ENCODE measurements around the gene SIRT1. TPM values are rescaled to one million over a fixed set of nuclear protein-coding genes. Genes with fewer than 3 reads are reported as not detected.

The SIRT1 gene
- total RNA-seq, 4 donors from 2014 or later = 7.4 to 19.8 (median 7.7) TPM

- Histone ChIP-seq H3K36me3 (peaks cover 3 to 92% (median 14%) of the 10 kb centered on the region in 3 donors), H3K9me3 (no peaks in the 10 kb centered on the region), H3K27me3 (no peaks in the 10 kb centered on the region), H3K4me3 (no peak overlapping the region), H3K4me1 (no peaks in the 10 kb centered on the region), H3K27ac (no peak overlapping the region)
- TF ChIP-seq POLR2A (IDR thresholded peaks at IDR 0.05) (no peak), CTCF (IDR thresholded peaks at IDR 0.05) (no peak)
- WGBS, 2 donors = 87 to 94% methylated on average over 8 of the region's 8 CpGs
- DNase-seq = no peak
- intact Hi-C loops (cut with DNase I) = no loop called here
Observed at GRCh38 chr10:67914777-67915340, 30.4 kb downstream of the SIRT1 start.

- 78 to 79% methylated on average over 2 of the region's 2 CpGs for WGBS, 2 donors
- Histone ChIP-seq H3K27ac (no peak overlapping the region), H3K4me3 (no peak overlapping the region), H3K9me3 (no peaks in the 10 kb centered on the region), H3K4me1 (peaks cover 0 to 3% (median 0%) of the 10 kb centered on the region in 3 donors), H3K36me3 (peaks cover 0 to 68% (median 7%) of the 10 kb centered on the region in 3 donors), H3K27me3 (no peaks in the 10 kb centered on the region)
- TF ChIP-seq CTCF (IDR thresholded peaks at IDR 0.05) (no peak), POLR2A (IDR thresholded peaks at IDR 0.05) (no peak)
- no peak for DNase-seq
- intact Hi-C loops (cut with DNase I) = no loop called here
Observed at GRCh38 chr10:67917169-67917568, 32.7 kb downstream of the SIRT1 start.

GRCh38 chr10:67917679-67918078, 33.2 kb downstream of the SIRT1 start:
- WGBS, 2 donors = 60 to 61% methylated on average over 1 of the region's 1 CpG
- no peaks in the 10 kb centered on the region for H3K27me3 ChIP-seq
- no peak overlapping the region for H3K4me3 ChIP-seq
- no peak for DNase-seq
- TF ChIP-seq POLR2A (IDR thresholded peaks at IDR 0.05) (no peak), CTCF (IDR thresholded peaks at IDR 0.05) (no peak)
- intact Hi-C loops (cut with DNase I) = no loop called here
- H3K27ac ChIP-seq = no peak overlapping the region
- peaks cover 0 to 3% (median 0%) of the 10 kb centered on the region in 3 donors for H3K4me1 ChIP-seq
- peaks cover 0 to 65% (median 3%) of the 10 kb centered on the region in 3 donors for H3K36me3 ChIP-seq
- H3K9me3 ChIP-seq = no peaks in the 10 kb centered on the region

GRCh38 chr10:67921065-67921464, 36.6 kb downstream of the SIRT1 start:
- H3K27ac ChIP-seq = no peak overlapping the region
- H3K4me1 ChIP-seq = peaks cover 0 to 3% (median 0%) of the 10 kb centered on the region in 3 donors
- no peak for DNase-seq
- H3K9me3 ChIP-seq = no peaks in the 10 kb centered on the region
- TF ChIP-seq CTCF (IDR thresholded peaks at IDR 0.05) = no peak
- TF ChIP-seq POLR2A (IDR thresholded peaks at IDR 0.05) = no peak
- H3K27me3 ChIP-seq = no peaks in the 10 kb centered on the region
- no peak overlapping the region for H3K4me3 ChIP-seq
- 89 to 95% methylated on average over 1 of the region's 1 CpG for WGBS, 2 donors
- H3K36me3 ChIP-seq = peaks cover 0 to 66% (median 4%) of the 10 kb centered on the region in 3 donors
- intact Hi-C loops (cut with DNase I) = no loop called here

- H3K36me3 ChIP-seq = peaks cover 0 to 66% (median 4%) of the 10 kb centered on the region in 3 donors
- WGBS, 2 donors = 88 to 97% methylated on average over 5 of the region's 5 CpGs
- H3K27me3 ChIP-seq = no peaks in the 10 kb centered on the region
Observed at GRCh38 chr10:67923551-67923950, 39.1 kb downstream of the SIRT1 start.

More at GRCh38 chr10:67923551-67923950, 39.1 kb downstream of the SIRT1 start:
- intact Hi-C loops (cut with DNase I) = no loop called here
- no peak overlapping the region for H3K4me3 ChIP-seq
- peaks cover 0 to 3% (median 0%) of the 10 kb centered on the region in 3 donors for H3K4me1 ChIP-seq
- H3K27ac ChIP-seq = no peak overlapping the region
- no peak for TF ChIP-seq POLR2A (IDR thresholded peaks at IDR 0.05)
- TF ChIP-seq CTCF (IDR thresholded peaks at IDR 0.05) = no peak
- no peaks in the 10 kb centered on the region for H3K9me3 ChIP-seq
- DNase-seq = no peak
